ENCODE measurements around the gene CCSER1.
"Not testable (repeated sequence)": the region's sequence is repeated elsewhere in the genome, so short reads cannot be mapped to it uniquely, and the experiment has no call there.

Gene CCSER1

DNA sequence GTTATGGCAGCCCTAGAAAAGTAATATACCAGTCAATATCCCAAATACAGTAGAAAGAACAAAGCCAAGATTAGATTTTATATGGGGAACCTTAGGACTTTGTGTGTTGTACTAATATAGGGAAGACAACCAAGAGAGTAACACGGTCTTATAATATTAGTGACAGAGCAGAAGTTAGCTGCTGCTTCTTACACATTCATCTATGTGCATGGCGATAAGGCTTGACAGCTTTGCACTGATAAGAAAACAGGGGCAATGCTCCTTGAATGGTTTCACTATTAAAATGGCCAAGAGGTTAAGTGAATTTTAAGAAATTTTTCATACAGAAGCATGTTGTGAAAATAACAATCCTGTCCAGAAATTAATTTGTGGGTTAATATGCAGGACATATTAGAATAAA is 521.6 kb downstream of the CCSER1 start:
- DNase-seq (ENCODE audit: low read depth, low spot score): no peak

DNA sequence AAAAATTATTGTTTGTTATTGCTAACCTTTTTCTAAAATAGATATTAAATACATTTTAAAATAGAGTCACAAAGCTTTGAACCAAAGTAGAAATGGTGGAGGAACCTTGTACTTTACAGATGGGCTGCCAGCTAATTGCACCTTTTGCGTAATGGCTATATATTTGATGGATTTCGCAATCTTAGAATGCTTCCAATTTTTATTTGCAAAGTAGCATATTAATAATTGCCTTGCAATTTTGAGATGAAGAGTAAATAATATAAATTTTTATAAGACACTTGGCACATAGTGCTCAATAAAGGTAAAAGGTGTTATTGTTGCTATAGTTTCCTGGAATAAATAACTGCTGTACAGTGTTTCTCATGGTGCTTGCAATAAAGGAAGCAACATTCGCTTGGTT is 533.5 kb downstream of the CCSER1 start:
- no peak for DNase-seq (ENCODE audit: low read depth, low spot score)

DNA sequence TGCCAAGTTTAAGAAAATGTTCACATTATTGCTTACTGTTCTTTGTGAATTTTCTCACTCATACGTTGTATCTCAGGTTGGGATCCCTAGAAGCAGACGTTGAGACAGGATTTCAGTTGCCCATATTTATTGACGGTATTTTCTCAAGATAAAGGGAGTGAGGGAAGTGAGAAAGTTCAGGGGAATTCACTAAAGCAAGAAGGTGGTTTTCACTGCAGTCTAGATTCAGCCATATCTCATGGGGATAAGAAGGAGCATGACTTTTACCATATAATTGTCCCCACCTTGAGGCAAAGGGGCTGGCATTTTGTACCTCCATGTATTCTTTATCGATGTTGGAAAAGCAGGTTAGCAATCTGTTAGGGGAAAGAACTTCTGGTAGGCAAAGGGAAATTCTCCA is 543.0 kb downstream of the CCSER1 start:
- DNase-seq (ENCODE audit: low read depth, low spot score): no peak

DNA sequence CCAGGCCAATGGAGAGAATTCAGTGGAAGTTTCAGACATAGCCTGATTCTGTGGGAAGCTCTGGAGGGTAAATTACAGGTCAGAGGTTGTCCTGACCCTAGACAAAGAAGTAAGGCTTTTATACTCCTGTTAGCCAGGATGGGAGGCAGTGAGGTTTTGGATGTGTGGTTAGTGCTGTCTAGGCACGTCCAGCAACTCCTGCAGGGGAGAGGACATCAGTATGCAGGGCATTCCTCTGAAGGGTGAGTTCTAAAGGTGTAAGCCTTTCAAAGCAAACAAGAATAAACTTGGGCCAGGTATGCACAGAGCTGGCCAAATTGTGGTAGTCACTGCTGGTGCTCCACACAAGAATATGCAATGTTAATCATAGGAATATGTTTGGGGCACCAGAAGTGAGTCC is 562.5 kb downstream of the CCSER1 start:
- DNase-seq (ENCODE audit: low read depth, low spot score): no peak

DNA sequence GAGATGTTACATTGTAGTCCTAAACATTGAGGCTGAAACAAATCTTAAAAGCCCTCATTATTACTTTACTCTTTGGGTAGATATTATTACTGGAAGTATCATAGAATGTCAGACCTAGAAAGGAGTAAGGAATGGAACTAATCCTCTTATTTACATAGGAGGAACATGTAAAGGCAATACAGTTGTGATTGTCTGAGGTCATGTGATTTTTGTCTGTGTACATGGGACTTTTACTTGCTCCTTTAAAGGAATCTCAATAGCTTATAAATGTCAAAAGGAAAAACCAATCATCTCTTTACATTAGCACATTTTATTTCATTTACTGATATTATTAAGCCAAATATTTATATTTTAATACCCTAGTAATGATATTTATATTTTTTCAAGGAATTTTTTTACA is 568.2 kb downstream of the CCSER1 start:
- no peak for DNase-seq (ENCODE audit: low read depth, low spot score)

DNA sequence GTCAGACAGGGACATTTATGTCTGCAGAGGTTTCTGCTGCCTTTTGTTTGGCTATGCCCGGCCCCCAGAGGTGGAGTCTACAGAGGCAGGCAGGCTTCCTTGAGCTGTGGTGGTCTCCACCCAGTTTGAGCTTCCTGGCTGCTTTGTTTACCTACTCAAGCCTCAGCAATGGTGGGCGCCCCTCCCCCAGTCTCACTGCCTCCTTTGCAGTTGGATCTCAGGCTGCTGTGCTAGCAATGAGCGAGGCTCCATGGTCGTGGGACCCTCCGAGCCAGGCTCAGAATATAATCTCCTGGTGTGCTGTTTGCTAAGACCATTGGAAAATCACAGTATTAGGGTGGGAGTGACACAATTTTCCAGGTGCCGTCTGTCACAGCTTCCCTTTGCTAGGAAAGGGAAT is 578.3 kb downstream of the CCSER1 start:
- not testable (repeated sequence) for DNase-seq (ENCODE audit: low read depth, low spot score)

DNA sequence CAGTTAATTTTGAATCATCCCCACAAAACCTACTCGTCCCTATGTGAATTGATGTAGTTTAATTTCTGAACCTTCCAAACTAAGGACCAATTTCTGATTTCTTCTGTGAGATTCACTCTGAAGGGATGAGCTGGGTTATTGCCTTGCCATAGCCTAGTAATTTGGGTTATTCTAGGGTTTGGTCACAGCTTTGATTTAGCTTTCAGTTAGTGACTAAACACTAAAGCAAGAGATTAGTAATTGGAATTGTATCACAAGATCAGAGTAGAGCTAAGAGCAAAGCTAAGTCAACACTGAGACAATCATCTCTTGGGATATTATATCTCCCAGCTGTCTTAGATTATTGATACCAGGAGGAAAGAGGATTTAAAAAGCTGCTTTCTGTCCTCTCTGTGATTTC is 588.0 kb downstream of the CCSER1 start:
- no peak for DNase-seq (ENCODE audit: low read depth, low spot score)

DNA sequence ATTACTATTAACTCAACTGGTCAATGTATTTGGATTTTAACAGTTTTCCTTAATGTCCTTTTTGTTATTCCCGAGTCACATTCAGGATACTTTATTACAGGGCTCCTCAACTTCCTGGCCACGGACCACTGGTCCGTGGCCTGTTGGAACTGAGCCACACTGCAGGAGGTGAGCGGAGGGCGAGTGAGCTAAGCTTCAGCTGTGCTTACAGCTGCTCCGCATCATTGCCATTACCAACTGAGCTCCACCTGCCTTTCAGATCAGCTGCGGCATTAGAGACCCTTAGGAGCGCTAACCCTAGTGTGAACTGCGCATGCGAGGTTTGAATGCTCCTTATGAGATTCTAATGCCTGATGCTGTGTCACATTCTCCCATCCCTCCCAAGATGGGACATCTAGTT is 591.7 kb downstream of the CCSER1 start:
- no peak for DNase-seq (ENCODE audit: low read depth, low spot score)

DNA sequence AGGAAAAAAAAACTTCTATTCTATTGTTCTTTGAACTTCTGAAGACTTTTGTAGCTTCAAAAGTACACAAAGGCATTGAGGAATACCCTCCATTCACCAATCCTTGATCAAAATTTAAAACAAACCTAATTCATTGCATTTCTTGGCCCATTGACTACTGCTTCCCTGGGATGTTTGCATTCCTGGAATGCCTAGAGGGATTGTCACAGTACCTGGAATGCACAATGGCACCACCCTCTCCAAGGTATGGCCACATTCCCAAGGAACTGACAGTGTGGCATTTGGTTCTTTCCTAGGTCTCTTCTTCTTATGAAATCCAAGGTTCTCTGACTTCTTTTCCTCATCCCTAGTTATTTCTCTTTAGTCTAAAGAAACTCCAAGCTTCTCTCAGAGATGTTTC is 600.7 kb downstream of the CCSER1 start:
- peak; percentile 77 for DNase-seq (ENCODE audit: low read depth, low spot score)

DNA sequence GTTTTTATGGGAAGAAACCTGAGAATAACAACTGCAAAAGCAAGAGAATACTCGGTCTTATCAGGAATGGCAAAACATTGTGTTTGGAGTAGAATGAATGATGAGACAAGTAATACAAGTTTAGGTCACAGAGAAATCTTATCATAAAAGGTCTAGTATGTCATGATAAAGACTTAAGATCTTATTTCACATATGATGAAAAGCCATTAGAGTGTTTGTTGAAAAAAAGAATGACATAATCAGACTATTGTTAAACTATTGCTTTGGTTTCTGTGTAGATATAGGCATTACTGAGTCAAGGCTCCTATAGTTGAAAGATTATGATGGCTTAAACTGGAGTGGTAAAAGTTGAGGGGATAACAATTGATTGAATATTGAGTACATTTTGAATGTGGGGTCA is 603.6 kb downstream of the CCSER1 start:
- no peak for DNase-seq (ENCODE audit: low read depth, low spot score)

DNA sequence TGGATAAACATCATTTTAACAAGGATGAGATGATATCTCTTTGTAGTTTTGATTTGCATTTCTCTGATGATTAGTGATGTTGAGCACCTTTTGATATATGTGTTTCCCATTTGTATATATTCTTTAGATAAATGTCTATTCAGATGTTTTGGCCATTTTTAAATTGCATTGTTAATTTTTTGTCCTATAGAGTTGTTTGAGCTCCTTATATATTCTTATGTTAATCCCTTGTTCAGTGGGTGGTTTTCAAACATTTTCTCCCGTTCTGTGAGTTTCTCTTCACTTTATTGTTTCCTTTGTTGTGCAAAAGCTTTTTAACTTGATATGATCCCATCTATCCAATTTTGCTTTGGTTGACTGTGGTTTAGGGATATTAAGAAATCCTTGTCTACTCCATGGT is 606.0 kb downstream of the CCSER1 start:
- no peak for DNase-seq (ENCODE audit: low read depth, low spot score)

DNA sequence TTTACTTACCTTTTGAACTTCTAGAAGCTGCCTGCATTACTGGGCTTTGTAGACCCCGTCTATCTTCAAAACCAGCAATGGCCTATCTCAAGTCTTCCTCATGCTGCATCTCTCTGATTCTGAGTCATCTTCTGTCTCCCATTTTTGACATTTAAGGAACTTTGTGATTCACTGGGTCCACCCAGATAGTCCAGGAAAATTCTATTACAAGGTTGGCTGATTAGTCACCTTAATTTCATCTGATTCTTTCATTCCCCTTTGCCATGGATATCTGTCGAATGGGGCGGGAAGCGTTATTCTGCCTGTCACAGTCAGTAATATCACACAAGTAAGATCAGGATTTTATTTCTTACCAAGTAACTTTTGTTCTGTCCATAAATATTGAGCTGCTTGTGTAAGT is 618.0 kb downstream of the CCSER1 start:
- DNase-seq (ENCODE audit: low read depth, low spot score): no peak

DNA sequence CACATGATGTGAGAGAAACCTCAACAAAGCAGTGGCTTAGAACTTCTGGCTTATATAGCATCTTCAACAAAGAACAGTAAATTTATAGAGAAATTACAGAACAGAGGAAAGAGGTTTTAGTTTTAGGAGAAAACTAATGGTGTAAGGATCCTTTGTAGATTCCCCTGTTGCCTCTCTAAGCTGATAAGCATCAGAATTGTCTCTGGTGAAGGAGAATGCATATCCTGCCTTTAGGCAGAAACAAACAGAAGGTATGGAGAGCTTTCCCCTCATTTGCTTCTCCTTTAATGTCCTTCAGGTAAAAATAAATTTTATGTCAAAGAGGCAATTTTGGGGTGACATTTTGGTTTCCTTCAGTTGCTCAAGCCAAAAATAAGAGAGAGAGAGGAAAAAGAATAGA is 625.9 kb downstream of the CCSER1 start:
- DNase-seq (ENCODE audit: low read depth, low spot score): no peak

DNA sequence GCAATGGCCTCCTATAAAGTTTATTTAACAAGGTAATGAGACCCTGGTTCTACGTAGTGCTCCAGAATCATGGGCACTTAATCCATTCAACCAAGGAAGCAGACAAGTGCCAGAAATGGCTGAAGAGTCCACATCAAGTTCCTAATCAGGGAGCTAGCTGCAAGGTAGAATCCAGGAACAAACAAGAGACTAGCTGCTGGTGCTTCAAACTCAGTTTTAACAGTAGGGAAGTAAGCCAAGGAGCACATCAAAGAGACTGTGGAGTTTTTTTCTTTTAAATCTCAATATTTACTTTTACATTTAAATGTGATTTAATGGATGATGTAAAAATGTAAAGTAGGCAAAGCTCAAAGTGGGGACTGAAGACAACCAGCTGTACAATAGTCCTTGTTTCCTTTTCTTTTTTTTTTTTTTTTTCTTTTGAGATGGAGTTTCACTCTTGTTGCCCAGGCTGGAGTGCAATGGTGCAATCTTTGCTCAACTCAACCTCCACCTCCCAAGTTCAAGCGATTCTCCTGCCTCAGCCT is 630.4 kb downstream of the CCSER1 start:
- DNase-seq (ENCODE audit: low read depth, low spot score): no peak

DNA sequence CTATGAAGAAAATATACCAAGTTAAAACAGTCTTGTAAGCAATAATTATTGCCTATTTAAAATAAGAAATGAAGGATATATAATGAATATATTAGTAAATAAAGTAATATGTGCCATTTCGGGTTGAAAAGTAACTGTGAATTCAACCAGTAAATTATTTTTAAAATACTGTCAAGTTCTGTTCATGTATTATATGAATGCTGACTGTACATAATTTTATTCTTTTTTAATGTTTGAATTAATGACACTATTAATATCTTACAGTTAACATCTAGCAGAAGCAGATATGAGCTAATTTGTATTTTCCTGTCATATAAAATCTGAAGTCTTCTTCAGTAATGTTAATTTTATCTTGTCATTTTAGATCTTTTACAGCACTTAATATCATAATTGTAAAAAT is 632.9 kb downstream of the CCSER1 start:
- no peak for DNase-seq (ENCODE audit: low read depth, low spot score)

DNA sequence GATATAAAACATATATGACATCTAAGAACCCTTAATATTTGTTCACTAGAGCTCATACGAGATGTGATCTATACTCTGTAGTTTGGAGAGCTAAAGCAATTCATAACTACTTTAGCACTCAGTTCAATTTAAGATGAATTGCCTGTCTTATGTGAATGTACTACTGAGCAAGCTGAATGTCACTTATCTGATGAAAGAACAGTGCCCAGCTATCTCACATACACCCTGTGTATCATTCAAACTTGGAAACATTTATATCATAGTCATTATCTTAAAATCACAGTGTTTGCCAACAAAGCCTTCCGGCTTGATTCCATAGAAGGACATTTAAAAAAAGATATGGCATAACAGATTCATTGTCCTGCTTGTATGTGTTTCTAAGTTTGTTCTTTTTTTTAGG is 639.6 kb downstream of the CCSER1 start:
- DNase-seq (ENCODE audit: low read depth, low spot score): no peak

DNA sequence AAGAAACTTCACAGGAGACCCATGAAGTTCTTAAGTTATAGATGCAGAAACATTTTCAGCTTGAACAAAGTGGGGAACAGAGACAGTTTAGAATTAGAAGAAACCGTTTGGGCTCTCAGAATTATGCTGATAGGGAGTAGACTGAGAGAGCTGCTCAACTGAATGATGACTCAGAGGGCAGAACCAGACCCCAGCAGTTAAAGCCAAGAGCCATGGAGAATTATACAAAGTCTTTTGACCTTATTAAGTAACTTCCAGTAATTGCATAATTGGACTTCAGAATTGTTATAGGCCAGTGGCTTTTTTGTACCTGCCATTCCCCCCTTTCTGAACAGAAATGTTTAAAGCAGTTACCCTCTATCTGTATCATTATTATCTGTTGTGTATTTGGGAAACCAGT is 642.1 kb downstream of the CCSER1 start:
- DNase-seq (ENCODE audit: low read depth, low spot score): no peak

DNA sequence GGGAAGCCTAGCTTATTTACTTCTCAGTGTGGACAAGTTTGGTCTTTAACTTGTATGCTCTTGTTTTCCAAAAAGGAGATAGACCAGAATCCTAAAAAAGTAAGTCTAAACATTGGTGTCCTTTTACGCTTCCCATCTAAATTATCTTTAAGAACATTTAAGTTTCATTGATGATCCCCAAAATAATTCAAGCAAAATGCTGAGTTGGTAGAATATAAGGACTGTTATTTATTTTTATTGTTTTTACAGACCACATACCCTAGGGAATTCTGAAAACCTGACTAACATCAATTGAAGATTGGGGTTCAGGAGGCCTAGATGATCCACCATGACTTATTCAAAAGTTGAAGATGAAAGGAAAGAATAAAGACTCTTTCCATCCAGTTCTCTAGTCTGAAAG is 653.0 kb downstream of the CCSER1 start:
- DNase-seq (ENCODE audit: low read depth, low spot score): no peak

DNA sequence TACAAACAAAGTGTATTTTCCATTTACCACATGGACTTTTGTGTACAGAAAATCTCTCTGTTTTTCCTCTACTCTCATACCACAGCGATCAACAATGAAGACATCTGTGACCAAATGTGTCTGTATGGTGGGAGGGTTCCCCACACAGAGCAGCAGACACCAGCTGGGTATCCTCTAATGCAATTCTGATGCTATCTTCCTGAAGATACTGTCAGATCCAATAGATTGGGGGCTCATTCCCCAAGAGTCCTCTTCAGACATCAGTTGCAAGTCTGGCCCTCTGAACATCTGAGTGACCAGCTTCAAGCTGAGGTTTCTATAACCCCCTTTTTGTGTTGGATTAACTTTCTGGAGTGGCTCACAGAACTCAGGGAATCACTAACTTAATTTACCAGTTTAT is 659.4 kb downstream of the CCSER1 start:
- DNase-seq (ENCODE audit: low read depth, low spot score): no peak

DNA sequence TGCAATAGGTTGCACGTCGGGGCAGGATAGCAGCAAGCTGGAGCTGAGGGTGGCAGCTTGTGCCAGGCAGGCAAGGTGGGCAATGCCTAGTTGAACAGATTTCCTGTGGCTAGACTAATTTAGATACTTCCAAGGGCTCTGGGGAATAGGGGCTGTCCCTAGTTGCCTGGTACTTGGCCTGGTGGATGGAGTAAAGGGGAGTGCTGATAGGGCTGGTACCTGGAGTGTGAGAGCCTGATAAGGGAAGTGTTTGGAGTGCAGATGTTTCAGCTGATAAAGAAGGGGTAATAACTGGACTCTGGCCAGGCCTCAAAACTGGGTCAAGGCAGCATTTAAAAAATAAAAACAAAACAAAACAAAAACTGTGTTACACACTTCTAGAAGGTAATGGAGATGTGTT is 665.5 kb downstream of the CCSER1 start:
- DNase-seq (ENCODE audit: low read depth, low spot score): no peak

DNA sequence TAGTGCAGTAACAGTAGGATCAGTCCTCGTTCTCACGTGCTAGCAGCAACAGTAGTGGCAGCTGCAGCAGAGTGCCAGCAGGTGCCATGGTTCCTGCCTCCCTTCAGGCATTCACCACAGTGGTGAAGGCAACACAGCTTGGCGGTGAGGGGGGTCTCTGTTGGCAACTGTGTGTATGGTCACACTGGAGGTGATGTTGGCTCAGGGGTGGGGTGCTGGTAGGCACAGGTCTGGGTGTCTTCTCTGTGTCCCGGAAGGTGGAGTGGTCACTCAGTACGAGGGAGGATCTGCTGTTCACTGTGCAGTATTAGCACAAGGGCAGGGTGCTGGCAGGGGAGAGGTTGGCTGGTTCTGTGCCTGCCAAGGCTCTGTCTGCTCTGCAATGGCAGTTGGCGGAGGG is 671.8 kb downstream of the CCSER1 start:
- DNase-seq (ENCODE audit: low read depth, low spot score): no peak

DNA sequence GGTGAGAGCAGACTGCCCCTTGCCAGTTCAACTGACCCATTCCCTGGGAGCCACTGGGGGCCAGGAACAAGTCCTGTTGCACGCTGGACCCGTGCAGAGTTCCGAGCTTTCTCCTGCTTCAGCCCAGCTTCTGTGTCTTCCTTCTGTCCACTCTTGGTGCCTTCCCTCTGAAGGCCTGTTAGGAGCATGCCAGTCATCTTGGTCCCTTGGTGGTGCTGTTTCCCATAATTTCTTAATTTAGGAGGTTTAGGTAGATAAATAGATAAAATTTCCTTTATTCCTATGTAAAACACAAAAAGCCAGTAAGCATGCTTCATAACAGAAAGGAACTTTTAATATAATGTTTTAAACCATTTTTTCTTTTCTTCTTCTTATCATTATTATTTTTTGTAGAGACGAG is 672.7 kb downstream of the CCSER1 start:
- DNase-seq (ENCODE audit: low read depth, low spot score): no peak

DNA sequence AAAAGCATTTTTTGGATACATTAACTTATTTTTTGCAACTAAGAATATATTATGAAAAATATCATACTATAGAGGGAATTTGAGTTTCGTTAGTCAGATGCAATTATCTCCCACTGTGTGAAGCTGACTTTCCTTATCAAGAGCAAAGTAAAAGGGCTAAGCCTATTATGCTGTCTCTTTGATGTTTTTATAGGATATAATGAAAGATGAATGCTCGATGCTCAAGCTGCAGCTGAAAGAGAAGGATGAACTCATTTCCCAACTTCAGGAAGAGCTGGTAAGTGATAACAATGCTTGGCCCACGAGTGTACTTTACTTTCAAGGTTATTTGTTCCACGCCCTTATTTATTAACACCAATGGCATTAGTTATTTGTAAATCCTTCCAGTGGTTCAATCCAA is 688.4 kb downstream of the CCSER1 start:
- DNase-seq (ENCODE audit: low read depth, low spot score): no peak

DNA sequence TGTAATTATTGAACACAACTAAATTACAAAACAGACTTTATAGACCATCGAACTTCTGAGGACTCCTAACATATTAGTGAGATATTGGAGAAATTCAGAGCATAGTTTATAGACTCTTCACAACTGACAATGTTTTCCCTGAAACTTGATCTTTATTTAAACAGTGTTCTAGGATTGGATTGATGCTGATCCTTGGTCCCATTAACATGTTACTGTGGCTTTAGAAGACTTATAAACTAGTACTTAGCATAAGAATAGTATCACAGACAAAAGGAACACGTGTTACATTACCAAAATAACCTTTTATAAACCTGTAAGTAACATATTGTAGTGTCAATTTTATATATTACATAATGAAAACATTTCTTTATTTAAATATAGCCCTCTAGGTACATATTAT is 689.6 kb downstream of the CCSER1 start:
- no peak for DNase-seq (ENCODE audit: low read depth, low spot score)

All from ELF-1 (cell line).